HG03095 (cell line): ENCODE data around the gene DNAI7.
A peak's percentile ranks its signal among the peaks of the same experiment; 100 is the strongest.

ENCODE experiments used
- ATAC-seq: cut with Tn5 transposase; IDR thresholded peaks from one replicate; pipeline ENCODE4 v1.9.1; 2021; ENCODE audit warnings: moderate library complexity; ENCODE audit not compliant: unreplicated experiment

The DNAI7 gene

GRCh38 chr12:25184132-25184531, 10.8 kb downstream of the DNAI7 start:
- ATAC-seq = no peak

GRCh38 chr12:25182765-25183164, 12.2 kb downstream of the DNAI7 start:
- ATAC-seq = no peak

- ATAC-seq = no peak
These were observed 32.1 kb downstream of the DNAI7 start for GRCh38 chr12:25162866-25163265.

GRCh38 chr12:25156061-25156460, 38.9 kb downstream of the DNAI7 start:
- ATAC-seq = no peak

GRCh38 chr12:25155022-25155576, 39.9 kb downstream of the DNAI7 start:
- ATAC-seq = no peak

- no peak for ATAC-seq
These were observed 42.9 kb downstream of the DNAI7 start for GRCh38 chr12:25152055-25152454.

GRCh38 chr12:25151476-25151875, 43.5 kb downstream of the DNAI7 start:
- ATAC-seq = no peak

- no peak for ATAC-seq
These were observed 48.3 kb downstream of the DNAI7 start for GRCh38 chr12:25146686-25147085.

- ATAC-seq = no peak
These were observed 59.3 kb downstream of the DNAI7 start for GRCh38 chr12:25135531-25136154.

- ATAC-seq = no peak
These were observed 63.7 kb downstream of the DNAI7 start for GRCh38 chr12:25131270-25131669.

- no peak for ATAC-seq
These were observed 64.2 kb downstream of the DNAI7 start for GRCh38 chr12:25130741-25131188.

- no peak for ATAC-seq
These were observed 68.2 kb downstream of the DNAI7 start for GRCh38 chr12:25126746-25127145.

GRCh38 chr12:25126101-25126500, 68.9 kb downstream of the DNAI7 start:
- ATAC-seq = no peak

- ATAC-seq = no peak
These were observed 70.5 kb downstream of the DNAI7 start for GRCh38 chr12:25124493-25124892.

GRCh38 chr12:25123126-25123525, 71.8 kb downstream of the DNAI7 start:
- no peak for ATAC-seq

GRCh38 chr12:25121916-25122315, 73.0 kb downstream of the DNAI7 start:
- no peak for ATAC-seq

GRCh38 chr12:25121110-25121509, 73.8 kb downstream of the DNAI7 start:
- ATAC-seq = no peak

GRCh38 chr12:25119020-25119419, 75.9 kb downstream of the DNAI7 start:
- no peak for ATAC-seq

- ATAC-seq = no peak
These were observed 79.3 kb downstream of the DNAI7 start for GRCh38 chr12:25115677-25116076.

- ATAC-seq = no peak
These were observed 81.3 kb downstream of the DNAI7 start for GRCh38 chr12:25113651-25114050.

- ATAC-seq = no peak
These were observed 84.7 kb downstream of the DNAI7 start for GRCh38 chr12:25110260-25110659.

- ATAC-seq = peak; percentile 96
These were observed 87.0 kb downstream of the DNAI7 start for GRCh38 chr12:25107920-25108319.

GRCh38 chr12:25106818-25107217, 88.1 kb downstream of the DNAI7 start:
- no peak for ATAC-seq
